Glutamatergic neuron (in vitro differentiated cells): ENCODE data around the gene TFDP2. TPM values are rescaled to one million over a fixed set of nuclear protein-coding genes. Genes with fewer than 3 reads are reported as not detected.

Experiments
- DNase-seq: peaks from one replicate; pipeline ENCODE4 v3.0.0; 2022
- H3K27ac Mint-ChIP-seq: one replicate; pipeline ENCODE4 v1.8.0; 2020; ENCODE audit warnings: mild to moderate bottlenecking, mixed read lengths, inconsistent platforms; ENCODE audit not compliant: unreplicated experiment
- H3K27me3 Mint-ChIP-seq: one replicate; pipeline ENCODE4 v1.8.0; 2020; ENCODE audit warnings: mild to moderate bottlenecking, moderate library complexity, mixed read lengths, inconsistent platforms; ENCODE audit not compliant: unreplicated experiment
- H3K36me3 Mint-ChIP-seq: one replicate; pipeline ENCODE4 v1.8.0; 2020; ENCODE audit warnings: mild to moderate bottlenecking, mixed read lengths, inconsistent platforms; ENCODE audit not compliant: unreplicated experiment
- H3K4me1 Mint-ChIP-seq: one replicate; pipeline ENCODE4 v1.8.0; 2020; ENCODE audit warnings: mild to moderate bottlenecking, low read depth, mixed read lengths, inconsistent platforms; ENCODE audit not compliant: unreplicated experiment
- H3K4me3 Mint-ChIP-seq: one replicate; pipeline ENCODE4 v1.8.0; 2020; ENCODE audit warnings: mild to moderate bottlenecking, mixed read lengths, inconsistent platforms; ENCODE audit not compliant: unreplicated experiment
- H3K9me3 Mint-ChIP-seq: one replicate; pipeline ENCODE4 v1.8.0; 2020; ENCODE audit warnings: mild to moderate bottlenecking, moderate library complexity, mixed read lengths, inconsistent platforms; ENCODE audit not compliant: unreplicated experiment
- CTCF ChIP-seq: fragments of 200-600 bp; sonication (generic); IDR thresholded peaks from one replicate; pipeline ENCODE4 v1.5.0; 2021; ENCODE audit not compliant: partially characterized antibody, unreplicated experiment
- total RNA-seq: library from RNA; stranded (reverse); fragmentation: NEBNext Ultra II Directional; extraction: Animal tissue kit (Norgen Biotek cat#: 25700); gene quantifications from one replicate; pipeline ENCODE4 v1.2.1, GENCODE V29; 2021; ENCODE audit not compliant: unreplicated experiment

The TFDP2 gene
- total RNA-seq, 1 donor from 2014 or later, result 91.8 TPM

GRCh38 chr3:142047021-142047369 is 102.3 kb downstream of the TFDP2 start:
- H3K27me3 Mint-ChIP-seq, result peaks cover 1% of the 10 kb centered on the region
- H3K27ac Mint-ChIP-seq, result no peak overlapping the region
- no peaks in the 10 kb centered on the region for H3K36me3 Mint-ChIP-seq
- no peak for TF ChIP-seq CTCF
- peaks cover 2% of the 10 kb centered on the region for H3K9me3 Mint-ChIP-seq
- no peaks in the 10 kb centered on the region for H3K4me1 Mint-ChIP-seq
- no peak for DNase-seq
- no peak overlapping the region for H3K4me3 Mint-ChIP-seq

DNA sequence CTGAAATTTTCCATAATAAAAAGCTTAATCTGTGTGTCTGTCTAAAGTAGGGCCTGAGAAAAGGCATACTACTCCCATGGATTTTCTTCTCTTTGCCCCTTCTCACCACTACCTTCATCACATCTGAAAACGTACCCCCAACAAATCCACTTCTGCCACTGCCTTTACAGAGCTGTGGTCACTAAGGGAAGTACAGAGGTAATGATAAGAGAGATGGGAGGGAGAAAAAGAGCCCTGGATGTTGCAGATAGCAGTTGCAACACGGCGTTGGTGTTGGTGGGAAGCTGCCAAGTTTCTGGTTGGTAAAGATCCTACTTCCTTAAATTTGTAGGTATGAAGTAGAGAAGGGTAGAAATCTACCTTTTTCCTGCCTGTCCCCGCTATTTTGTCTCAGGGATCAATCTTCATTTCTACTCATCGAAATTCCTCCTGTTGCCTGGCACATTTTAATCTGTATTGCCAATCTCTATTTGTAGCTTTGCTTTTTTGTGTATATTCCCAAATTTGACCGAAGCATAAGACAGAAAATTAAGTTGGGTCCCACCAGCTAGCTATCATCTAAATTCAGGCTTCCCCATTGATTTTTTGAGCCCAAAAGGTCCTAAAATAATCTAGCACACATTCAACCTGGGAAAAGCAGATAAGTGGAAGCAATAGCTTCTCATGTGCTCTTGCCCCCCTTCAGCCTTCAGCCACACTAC is 102.9 kb downstream of the TFDP2 start:
- H3K9me3 Mint-ChIP-seq, result peaks cover 2% of the 10 kb centered on the region

GRCh38 chr3:142040941-142041491 is 108.3 kb downstream of the TFDP2 start:
- Mint-ChIP-seq H3K4me1 (no peaks in the 10 kb centered on the region), H3K9me3 (no peaks in the 10 kb centered on the region), H3K4me3 (no peak overlapping the region), H3K27ac (no peak overlapping the region), H3K36me3 (no peaks in the 10 kb centered on the region), H3K27me3 (peaks cover 1% of the 10 kb centered on the region)
- no peak for TF ChIP-seq CTCF
- DNase-seq, result no peak

More for the DNA sequence above, 102.9 kb downstream of the TFDP2 start:
- Mint-ChIP-seq H3K27ac (no peak overlapping the region), H3K27me3 (peaks cover 1% of the 10 kb centered on the region), H3K4me1 (no peaks in the 10 kb centered on the region), H3K36me3 (no peaks in the 10 kb centered on the region), H3K4me3 (no peak overlapping the region)
- no peak for DNase-seq
- no peak for TF ChIP-seq CTCF

DNA sequence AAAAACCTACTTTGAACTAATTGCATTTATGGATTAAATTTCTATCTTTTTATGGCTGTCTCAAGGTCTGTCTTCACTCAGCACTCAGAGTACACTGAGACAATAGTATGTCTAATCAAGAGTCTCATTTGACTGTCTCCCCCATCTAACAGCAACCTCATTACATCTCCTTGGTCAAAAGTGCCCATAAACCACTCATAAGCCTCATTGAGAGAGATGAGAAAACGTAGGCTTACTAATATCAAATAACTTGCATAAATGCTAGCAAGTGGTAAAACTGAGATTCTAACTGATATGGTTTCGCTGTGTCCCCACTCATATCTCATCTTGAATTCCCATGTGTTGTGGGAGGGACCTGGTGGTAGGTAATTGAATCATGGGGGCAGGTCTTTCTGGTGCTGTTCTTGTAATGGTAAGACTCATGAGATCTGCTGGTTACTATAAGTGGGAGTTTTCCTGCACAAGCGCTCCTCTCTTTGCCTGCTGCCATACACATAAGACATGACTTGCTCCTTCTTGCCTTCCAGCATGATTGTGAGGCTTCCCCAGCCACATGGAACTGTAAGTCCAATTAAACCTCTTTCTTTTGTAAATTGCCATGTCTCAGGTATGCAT is 113.9 kb downstream of the TFDP2 start:
- Mint-ChIP-seq H3K27me3 (no peaks in the 10 kb centered on the region), H3K27ac (no peak overlapping the region), H3K9me3 (peaks cover 2% of the 10 kb centered on the region), H3K36me3 (peaks cover 5% of the 10 kb centered on the region), H3K4me3 (no peak overlapping the region), H3K4me1 (no peaks in the 10 kb centered on the region)
- no peak for DNase-seq
- no peak for TF ChIP-seq CTCF

- DNase-seq, result no peak
- no peak overlapping the region for H3K4me3 Mint-ChIP-seq
- H3K27ac Mint-ChIP-seq, result no peak overlapping the region
- H3K27me3 Mint-ChIP-seq, result no peaks in the 10 kb centered on the region
- peaks cover 5% of the 10 kb centered on the region for H3K36me3 Mint-ChIP-seq
- peaks cover 2% of the 10 kb centered on the region for H3K9me3 Mint-ChIP-seq
- TF ChIP-seq CTCF, result no peak
- H3K4me1 Mint-ChIP-seq, result peaks cover 10% of the 10 kb centered on the region
Measured at GRCh38 chr3:142033292-142033691, 116.1 kb downstream of the TFDP2 start.
